AG04449 (cell line): ENCODE data around the gene VIPR2.
"Not testable (repeated sequence)": the region's sequence is repeated elsewhere in the genome, so short reads cannot be mapped to it uniquely, and the experiment has no call there.

Experiments
- CTCF ChIA-PET: fragments of 350-600 bp; formaldehyde crosslinking; extraction: SDS; loops from one replicate; lab custom pipeline; 2021; ENCODE audit warnings: antibody characterized with exemption; lab: Yijun Ruan, JAX
- POLR2A ChIA-PET: fragments of 400-600, 350-600 bp; formaldehyde crosslinking; extraction: SDS; loops from one replicate; lab custom pipeline; 2020; ENCODE audit warnings: antibody characterized with exemption, inconsistent platforms; lab: Yijun Ruan, JAX
- DNase-seq: peaks from one replicate; pipeline ENCODE4 v3.0.0-alpha.2; 2010; ENCODE audit warnings: low read depth, low spot score
- H3K4me3 ChIP-seq: 2 replicates; pipeline ENCODE4 v1.5.1; 2011; ENCODE audit warnings: low read depth, mild to moderate bottlenecking, control low read depth, low read length
- CTCF ChIP-seq: IDR thresholded peaks from one replicate; pipeline ENCODE4 v1.5.1; 2011; ENCODE audit warnings: mild to moderate bottlenecking, moderate library complexity, low read length, control low read depth, inconsistent platforms; ENCODE audit not compliant: insufficient read depth; ENCODE audit errors: missing control alignments

VIPR2 gene

GRCh38 chr7:159127691-159128642 lies 16.7 kb downstream of the VIPR2 start:
- ChIA-PET CTCF (no interaction called here), POLR2A (no interaction called here)
- H3K4me3 ChIP-seq, result no peak overlapping the region
- TF ChIP-seq CTCF, result no peak
- DNase-seq, result no peak

- H3K4me3 ChIP-seq, result no peak overlapping the region
- CTCF ChIA-PET, result no interaction called here
- POLR2A ChIA-PET, result no interaction called here
- DNase-seq, result no peak
- no peak for TF ChIP-seq CTCF
These were observed 18.1 kb downstream of the VIPR2 start for GRCh38 chr7:159126311-159127260.

GRCh38 chr7:159125955-159126270 lies 18.8 kb downstream of the VIPR2 start:
- ChIA-PET CTCF (no interaction called here), POLR2A (no interaction called here)
- H3K4me3 ChIP-seq, result no peak overlapping the region
- TF ChIP-seq CTCF, result no peak
- no peak for DNase-seq

- DNase-seq, result no peak
- no peak for TF ChIP-seq CTCF
- CTCF ChIA-PET, result no interaction called here
- no peak overlapping the region for H3K4me3 ChIP-seq
- POLR2A ChIA-PET, result no interaction called here
These were observed 19.3 kb downstream of the VIPR2 start for GRCh38 chr7:159125104-159125954.

GRCh38 chr7:159123793-159124192 lies 20.9 kb downstream of the VIPR2 start:
- POLR2A ChIA-PET, H3K4me3 ChIP-seq, DNase-seq, CTCF ChIA-PET: not testable (repeated sequence)

GRCh38 chr7:159123294-159123693 lies 21.4 kb downstream of the VIPR2 start:
- DNase-seq, H3K4me3 ChIP-seq, CTCF ChIA-PET, POLR2A ChIA-PET: not testable (repeated sequence)
